ENCODE results near the gene CPTP. TPM values are rescaled to one million over a fixed set of nuclear protein-coding genes. Genes with fewer than 3 reads are reported as not detected.
A peak's percentile ranks its signal among the peaks of the same experiment; 100 is the strongest.

Gene CPTP
- total and polyA plus RNA-seq, 2 of the 13 experiments (the other 11 are each of a cell fraction or from before 2014, with no cell fraction given), result 5.5 to 9.3 TPM

DNA sequence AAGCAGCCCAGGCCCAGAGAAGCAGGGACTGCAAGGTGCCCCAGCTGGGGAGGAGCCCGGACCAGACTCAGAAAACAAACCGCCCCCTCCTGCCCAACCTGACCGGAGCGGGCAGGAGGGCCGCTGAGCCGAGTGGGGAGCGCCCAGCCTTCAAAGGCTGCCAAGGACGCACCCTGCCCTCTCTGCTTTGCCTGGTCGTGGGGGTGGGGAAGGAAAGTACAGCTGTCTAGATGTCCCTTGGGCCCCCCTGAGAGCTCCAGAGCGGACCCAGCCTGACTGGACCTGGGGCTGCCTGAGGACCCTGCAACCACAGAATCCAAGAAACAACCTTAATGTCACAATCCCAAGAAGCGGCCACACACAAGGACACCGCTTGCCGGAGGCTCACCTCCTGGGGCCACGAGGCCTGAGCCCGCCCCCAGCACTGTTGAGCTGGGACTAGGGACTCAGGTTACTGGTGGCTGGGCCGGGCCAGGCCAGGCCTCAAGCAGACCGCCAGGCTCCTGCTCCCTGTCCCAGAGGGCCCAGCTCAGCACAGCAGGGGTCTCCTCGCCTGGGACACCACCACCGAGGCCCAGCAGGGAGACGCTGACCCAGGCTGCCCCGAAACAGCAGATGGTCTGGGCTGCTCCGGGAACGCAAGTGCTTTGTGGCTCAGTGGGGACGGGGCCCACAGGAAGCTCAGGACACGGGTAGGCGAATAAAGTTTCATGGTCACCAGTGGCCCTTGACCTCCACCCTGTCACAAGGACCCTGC is 23.2 kb downstream of the CPTP start (continued):
- TF ChIP-seq MEIS1 (CRISPR knock-in tag; IDR thresholded peaks at IDR 0.05; ENCODE audit: borderline replicate concordance) (0 out of 2 replicates have a peak, but pooled peaks have one; percentile 64), ZNF331 (CRISPR knock-in tag; IDR thresholded peaks at IDR 0.05) (peak; percentile 47; the same call in 1 of the 2 replicates), ZNF850 (CRISPR knock-in tag; conservative IDR thresholded peaks at IDR 0.05) (no peak), ZNF792 (CRISPR knock-in tag; IDR thresholded peaks at IDR 0.05) (no peak), RFX3 (CRISPR knock-in tag; IDR thresholded peaks at IDR 0.05) (no peak), DR1 (CRISPR knock-in tag; IDR thresholded peaks at IDR 0.05) (no peak), ESRRA (CRISPR knock-in tag; IDR thresholded peaks at IDR 0.05; ENCODE audit: low read depth) (no peak; the same call in 1 of the 2 replicates), ZIK1 (CRISPR knock-in tag; IDR thresholded peaks at IDR 0.05; ENCODE audit: borderline replicate concordance, low read depth) (no peak), ZNF547 (CRISPR knock-in tag; IDR thresholded peaks at IDR 0.05) (0 out of 2 replicates have a peak, but pooled peaks have one; percentile 4), AHR (CRISPR knock-in tag; IDR thresholded peaks at IDR 0.05) (no peak), ZSCAN20 (CRISPR knock-in tag; IDR thresholded peaks at IDR 0.05; ENCODE audit: borderline replicate concordance) (no peak), GATAD2A (CRISPR knock-in tag; IDR thresholded peaks at IDR 0.05) (peak; percentile 47), ZNF550 (CRISPR knock-in tag; IDR thresholded peaks at IDR 0.05; ENCODE audit: borderline replicate concordance) (no peak), KDM6A (CRISPR knock-in tag; IDR thresholded peaks at IDR 0.05; ENCODE audit: low read depth) (0 out of 2 replicates have a peak, but pooled peaks have one; percentile 28), NCOR1 (IDR thresholded peaks at IDR 0.05; ENCODE audit: borderline replicate concordance, low read length) (no peak)
- TF ChIP-seq, protein P1, sequence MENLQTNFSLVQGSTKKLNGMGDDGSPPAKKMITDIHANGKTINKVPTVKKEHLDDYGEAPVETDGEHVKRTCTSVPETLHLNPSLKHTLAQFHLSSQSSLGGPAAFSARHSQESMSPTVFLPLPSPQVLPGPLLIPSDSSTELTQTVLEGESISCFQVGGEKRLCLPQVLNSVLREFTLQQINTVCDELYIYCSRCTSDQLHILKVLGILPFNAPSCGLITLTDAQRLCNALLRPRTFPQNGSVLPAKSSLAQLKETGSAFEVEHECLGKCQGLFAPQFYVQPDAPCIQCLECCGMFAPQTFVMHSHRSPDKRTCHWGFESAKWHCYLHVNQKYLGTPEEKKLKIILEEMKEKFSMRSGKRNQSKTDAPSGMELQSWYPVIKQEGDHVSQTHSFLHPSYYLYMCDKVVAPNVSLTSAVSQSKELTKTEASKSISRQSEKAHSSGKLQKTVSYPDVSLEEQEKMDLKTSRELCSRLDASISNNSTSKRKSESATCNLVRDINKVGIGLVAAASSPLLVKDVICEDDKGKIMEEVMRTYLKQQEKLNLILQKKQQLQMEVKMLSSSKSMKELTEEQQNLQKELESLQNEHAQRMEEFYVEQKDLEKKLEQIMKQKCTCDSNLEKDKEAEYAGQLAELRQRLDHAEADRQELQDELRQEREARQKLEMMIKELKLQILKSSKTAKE (CRISPR knock-in tag; IDR thresholded peaks at IDR 0.05; ENCODE audit: borderline replicate concordance), result no peak
- TF ChIP-seq, protein P2, sequence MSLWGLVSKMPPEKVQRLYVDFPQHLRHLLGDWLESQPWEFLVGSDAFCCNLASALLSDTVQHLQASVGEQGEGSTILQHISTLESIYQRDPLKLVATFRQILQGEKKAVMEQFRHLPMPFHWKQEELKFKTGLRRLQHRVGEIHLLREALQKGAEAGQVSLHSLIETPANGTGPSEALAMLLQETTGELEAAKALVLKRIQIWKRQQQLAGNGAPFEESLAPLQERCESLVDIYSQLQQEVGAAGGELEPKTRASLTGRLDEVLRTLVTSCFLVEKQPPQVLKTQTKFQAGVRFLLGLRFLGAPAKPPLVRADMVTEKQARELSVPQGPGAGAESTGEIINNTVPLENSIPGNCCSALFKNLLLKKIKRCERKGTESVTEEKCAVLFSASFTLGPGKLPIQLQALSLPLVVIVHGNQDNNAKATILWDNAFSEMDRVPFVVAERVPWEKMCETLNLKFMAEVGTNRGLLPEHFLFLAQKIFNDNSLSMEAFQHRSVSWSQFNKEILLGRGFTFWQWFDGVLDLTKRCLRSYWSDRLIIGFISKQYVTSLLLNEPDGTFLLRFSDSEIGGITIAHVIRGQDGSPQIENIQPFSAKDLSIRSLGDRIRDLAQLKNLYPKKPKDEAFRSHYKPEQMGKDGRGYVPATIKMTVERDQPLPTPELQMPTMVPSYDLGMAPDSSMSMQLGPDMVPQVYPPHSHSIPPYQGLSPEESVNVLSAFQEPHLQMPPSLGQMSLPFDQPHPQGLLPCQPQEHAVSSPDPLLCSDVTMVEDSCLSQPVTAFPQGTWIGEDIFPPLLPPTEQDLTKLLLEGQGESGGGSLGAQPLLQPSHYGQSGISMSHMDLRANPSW (CRISPR knock-in tag; IDR thresholded peaks at IDR 0.05; ENCODE audit: borderline replicate concordance), result no peak
- TF ChIP-seq, protein P3, sequence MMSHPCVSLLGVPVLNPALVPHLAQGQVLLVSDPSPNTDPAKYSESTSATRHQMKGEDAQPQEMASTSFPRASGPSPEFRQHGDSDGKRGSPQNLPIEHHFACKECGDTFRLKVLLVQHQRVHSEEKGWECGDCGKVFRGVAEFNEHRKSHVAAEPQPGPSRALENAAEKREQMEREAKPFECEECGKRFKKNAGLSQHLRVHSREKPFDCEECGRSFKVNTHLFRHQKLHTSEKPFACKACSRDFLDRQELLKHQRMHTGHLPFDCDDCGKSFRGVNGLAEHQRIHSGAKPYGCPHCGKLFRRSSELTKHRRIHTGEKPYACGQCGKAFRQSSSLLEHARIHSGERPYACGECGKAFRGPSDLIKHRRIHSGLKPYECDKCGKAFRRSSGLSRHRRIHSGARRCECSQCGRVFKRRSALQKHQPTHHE (CRISPR knock-in tag; IDR thresholded peaks at IDR 0.05; ENCODE audit: borderline replicate concordance), result no peak
- TF ChIP-seq, protein P4, sequence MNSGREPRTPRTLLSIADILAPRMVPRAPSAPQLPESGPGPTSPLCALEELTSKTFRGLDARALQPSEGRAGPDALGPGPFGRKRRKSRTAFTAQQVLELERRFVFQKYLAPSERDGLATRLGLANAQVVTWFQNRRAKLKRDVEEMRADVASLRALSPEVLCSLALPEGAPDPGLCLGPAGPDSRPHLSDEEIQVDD (CRISPR knock-in tag; IDR thresholded peaks at IDR 0.05; ENCODE audit: borderline replicate concordance), result no peak
- TF ChIP-seq, protein P5, sequence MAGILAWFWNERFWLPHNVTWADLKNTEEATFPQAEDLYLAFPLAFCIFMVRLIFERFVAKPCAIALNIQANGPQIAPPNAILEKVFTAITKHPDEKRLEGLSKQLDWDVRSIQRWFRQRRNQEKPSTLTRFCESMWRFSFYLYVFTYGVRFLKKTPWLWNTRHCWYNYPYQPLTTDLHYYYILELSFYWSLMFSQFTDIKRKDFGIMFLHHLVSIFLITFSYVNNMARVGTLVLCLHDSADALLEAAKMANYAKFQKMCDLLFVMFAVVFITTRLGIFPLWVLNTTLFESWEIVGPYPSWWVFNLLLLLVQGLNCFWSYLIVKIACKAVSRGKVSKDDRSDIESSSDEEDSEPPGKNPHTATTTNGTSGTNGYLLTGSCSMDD (CRISPR knock-in tag; IDR thresholded peaks at IDR 0.05), result no peak
- TF ChIP-seq, protein P6, sequence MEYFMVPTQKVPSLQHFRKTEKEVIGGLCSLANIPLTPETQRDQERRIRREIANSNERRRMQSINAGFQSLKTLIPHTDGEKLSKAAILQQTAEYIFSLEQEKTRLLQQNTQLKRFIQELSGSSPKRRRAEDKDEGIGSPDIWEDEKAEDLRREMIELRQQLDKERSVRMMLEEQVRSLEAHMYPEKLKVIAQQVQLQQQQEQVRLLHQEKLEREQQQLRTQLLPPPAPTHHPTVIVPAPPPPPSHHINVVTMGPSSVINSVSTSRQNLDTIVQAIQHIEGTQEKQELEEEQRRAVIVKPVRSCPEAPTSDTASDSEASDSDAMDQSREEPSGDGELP (IDR thresholded peaks at IDR 0.05; ENCODE audit: borderline replicate concordance, low read depth), result peak; percentile 63; the same call in 1 of the 2 replicates
